SU-DHL-6 (cell line): ENCODE measurements around the gene KLF16.

Experiments
- EZH2phosphoT487 ChIP-seq: fragments of 200-600 bp; sonication (generic), shearing (Covaris generic); conservative IDR thresholded peaks from 2 replicates; pipeline ENCODE4 v1.6.1; 2018; ENCODE audit warnings: mild to moderate bottlenecking, antibody characterized with exemption, low read length, moderate library complexity, mixed read lengths
- TF ChIP-seq, protein P1 (sequence below): fragments of 200-600 bp; sonication (generic); IDR thresholded peaks from one replicate; pipeline ENCODE4 v1.5.1; 2017; ENCODE audit warnings: antibody characterized with exemption, mild to moderate bottlenecking, low read length, moderate library complexity; ENCODE audit not compliant: insufficient read depth, poor library complexity, severe bottlenecking

GRCh38 chr19:1815605-1816529 lies 47.5 kb downstream of the KLF16 start:
- TF ChIP-seq, protein P1, sequence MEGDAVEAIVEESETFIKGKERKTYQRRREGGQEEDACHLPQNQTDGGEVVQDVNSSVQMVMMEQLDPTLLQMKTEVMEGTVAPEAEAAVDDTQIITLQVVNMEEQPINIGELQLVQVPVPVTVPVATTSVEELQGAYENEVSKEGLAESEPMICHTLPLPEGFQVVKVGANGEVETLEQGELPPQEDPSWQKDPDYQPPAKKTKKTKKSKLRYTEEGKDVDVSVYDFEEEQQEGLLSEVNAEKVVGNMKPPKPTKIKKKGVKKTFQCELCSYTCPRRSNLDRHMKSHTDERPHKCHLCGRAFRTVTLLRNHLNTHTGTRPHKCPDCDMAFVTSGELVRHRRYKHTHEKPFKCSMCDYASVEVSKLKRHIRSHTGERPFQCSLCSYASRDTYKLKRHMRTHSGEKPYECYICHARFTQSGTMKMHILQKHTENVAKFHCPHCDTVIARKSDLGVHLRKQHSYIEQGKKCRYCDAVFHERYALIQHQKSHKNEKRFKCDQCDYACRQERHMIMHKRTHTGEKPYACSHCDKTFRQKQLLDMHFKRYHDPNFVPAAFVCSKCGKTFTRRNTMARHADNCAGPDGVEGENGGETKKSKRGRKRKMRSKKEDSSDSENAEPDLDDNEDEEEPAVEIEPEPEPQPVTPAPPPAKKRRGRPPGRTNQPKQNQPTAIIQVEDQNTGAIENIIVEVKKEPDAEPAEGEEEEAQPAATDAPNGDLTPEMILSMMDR = no peak
- no peak for TF ChIP-seq EZH2phosphoT487
